ENCODE measurements around the gene GIMAP7. TPM values are rescaled to one million over a fixed set of nuclear protein-coding genes. Genes with fewer than 3 reads are reported as not detected.
"Not testable (repeated sequence)": the region's sequence is repeated elsewhere in the genome, so short reads cannot be mapped to it uniquely, and the experiment has no call there.

The GIMAP7 gene
- total RNA-seq, 3 donors from 2014 or later (not counting 1 experiment from before 2014, with no cell fraction given): 66.3 to 100 (median 67.6) TPM

DNA sequence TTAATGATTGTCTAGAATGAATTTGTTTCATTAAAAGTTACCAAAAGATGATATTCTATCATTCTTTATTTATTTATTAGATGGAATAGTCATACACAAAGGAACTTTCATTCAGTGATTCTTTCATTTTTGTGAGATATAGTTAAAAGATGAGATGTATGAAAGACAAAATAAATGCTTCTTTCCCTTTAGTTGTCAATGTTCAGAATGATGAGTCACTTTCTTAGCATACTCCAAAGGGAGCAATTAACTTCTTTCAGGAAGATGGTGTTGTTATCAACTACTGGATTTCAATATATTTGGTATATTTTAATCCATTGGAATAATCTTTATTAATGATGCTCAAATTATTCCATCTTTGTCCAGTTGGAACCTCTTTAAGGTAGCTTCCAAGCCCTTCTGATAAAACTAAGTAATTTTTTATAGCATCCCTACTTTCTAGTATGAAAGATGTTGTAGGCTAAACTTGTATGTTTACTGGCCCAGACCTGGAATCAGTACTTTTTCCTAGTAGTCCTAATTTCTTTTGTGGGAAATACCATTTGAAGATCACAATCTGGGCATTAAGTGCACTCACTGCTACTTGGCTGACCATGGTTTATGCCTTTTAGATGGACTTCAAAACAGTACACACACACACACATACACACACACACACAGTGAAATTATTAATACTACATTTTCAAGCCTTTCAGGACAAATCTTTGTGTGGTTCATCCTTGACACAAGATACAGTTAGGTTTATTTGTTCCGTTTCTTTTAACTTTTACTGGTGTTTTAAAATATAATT, 2.5 kb downstream of the GIMAP7 start:
- TF ChIP-seq, protein P1, sequence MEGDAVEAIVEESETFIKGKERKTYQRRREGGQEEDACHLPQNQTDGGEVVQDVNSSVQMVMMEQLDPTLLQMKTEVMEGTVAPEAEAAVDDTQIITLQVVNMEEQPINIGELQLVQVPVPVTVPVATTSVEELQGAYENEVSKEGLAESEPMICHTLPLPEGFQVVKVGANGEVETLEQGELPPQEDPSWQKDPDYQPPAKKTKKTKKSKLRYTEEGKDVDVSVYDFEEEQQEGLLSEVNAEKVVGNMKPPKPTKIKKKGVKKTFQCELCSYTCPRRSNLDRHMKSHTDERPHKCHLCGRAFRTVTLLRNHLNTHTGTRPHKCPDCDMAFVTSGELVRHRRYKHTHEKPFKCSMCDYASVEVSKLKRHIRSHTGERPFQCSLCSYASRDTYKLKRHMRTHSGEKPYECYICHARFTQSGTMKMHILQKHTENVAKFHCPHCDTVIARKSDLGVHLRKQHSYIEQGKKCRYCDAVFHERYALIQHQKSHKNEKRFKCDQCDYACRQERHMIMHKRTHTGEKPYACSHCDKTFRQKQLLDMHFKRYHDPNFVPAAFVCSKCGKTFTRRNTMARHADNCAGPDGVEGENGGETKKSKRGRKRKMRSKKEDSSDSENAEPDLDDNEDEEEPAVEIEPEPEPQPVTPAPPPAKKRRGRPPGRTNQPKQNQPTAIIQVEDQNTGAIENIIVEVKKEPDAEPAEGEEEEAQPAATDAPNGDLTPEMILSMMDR (IDR thresholded peaks at IDR 0.05): no peak
- ATAC-seq (no peak), DNase-seq (no peak)
- Mint-ChIP-seq H3K27me3 (ENCODE audit: low read depth in 2 of 2) (no peaks in the 10 kb centered on the region), H3K4me3 (peak overlapping the region; percentile 100), H3K9me3 (peaks cover 6 to 10% of the 10 kb centered on the region in 2 donors), H3K4me1 (peaks cover 51 to 54% of the 10 kb centered on the region in 2 donors), H3K27ac (peak overlapping the region; percentile 96 to 100), H3K36me3 (peaks cover 53% of the 10 kb centered on the region)
- Histone ChIP-seq H3K36me3 (ENCODE audit: control insufficient read depth, insufficient read depth, low read length) (peaks cover 29% of the 10 kb centered on the region), H3K4me3 (ENCODE audit: low read length) (peak overlapping the region; percentile 83), H3K9me3 (ENCODE audit: control insufficient read depth, insufficient read depth, low read length) (peaks cover 5% of the 10 kb centered on the region), H3K4me1 (ENCODE audit: control insufficient read depth, insufficient read depth, low read length) (peaks cover 25% of the 10 kb centered on the region), H3K27ac (ENCODE audit: low read length) (peak overlapping the region; percentile 73), H3K27me3 (ENCODE audit: control insufficient read depth, insufficient read depth, low read length) (no peaks in the 10 kb centered on the region)
- intact Hi-C loops (cut with micrococcal nuclease): loop anchor here (5.0 kb wide), 1 partner anchor 170 kb away; the partner anchor contains the start of gene GIMAP2
- no CpG with 5 or more reads among the region's 1 CpG for WGBS (ENCODE audit: insufficient coverage)

DNA sequence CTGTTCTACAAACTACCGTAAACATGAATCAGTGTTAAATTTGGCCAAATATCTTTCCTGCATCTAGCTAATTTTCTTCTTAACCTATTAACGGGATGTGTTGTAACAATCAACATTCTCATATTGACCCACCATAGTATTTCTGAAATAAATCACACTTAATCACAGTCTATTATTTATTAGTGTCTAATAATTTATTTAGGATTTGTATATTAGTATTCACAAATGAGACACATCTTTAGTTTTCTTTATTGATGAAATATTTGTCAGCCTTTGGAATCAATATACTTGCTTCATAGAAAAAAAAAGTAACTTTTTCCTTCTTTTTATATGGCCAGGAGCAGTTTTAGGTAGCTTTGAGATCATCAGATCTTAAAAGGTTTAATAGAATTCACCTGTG, 4.6 kb downstream of the GIMAP7 start:
- Histone ChIP-seq H3K4me3 (ENCODE audit: low read length) (peak overlapping the region; percentile 83), H3K4me1 (ENCODE audit: control insufficient read depth, insufficient read depth, low read length) (peaks cover 8% of the 10 kb centered on the region), H3K36me3 (ENCODE audit: control insufficient read depth, insufficient read depth, low read length) (peaks cover 29% of the 10 kb centered on the region), H3K27ac (ENCODE audit: low read length) (peak overlapping the region; percentile 73), H3K9me3 (ENCODE audit: control insufficient read depth, insufficient read depth, low read length) (peaks cover 19% of the 10 kb centered on the region), H3K27me3 (ENCODE audit: control insufficient read depth, insufficient read depth, low read length) (no peaks in the 10 kb centered on the region)
- 45% methylated on average over 2 of the region's 2 CpGs for WGBS (ENCODE audit: insufficient coverage)
- H3K4me1 Mint-ChIP-seq: peaks cover 31 to 34% of the 10 kb centered on the region in 2 donors
- no peak for DNase-seq
- H3K36me3 Mint-ChIP-seq: peaks cover 57% of the 10 kb centered on the region
- no peaks in the 10 kb centered on the region for H3K27me3 Mint-ChIP-seq (ENCODE audit: low read depth in 2 of 2)
- no peak for ATAC-seq
- H3K4me3 Mint-ChIP-seq: peak overlapping the region; percentile 100
- TF ChIP-seq, protein P1 (IDR thresholded peaks at IDR 0.05): no peak
- intact Hi-C loops (cut with micrococcal nuclease): loop anchor here (5.0 kb wide), 1 partner anchor 168 kb away; the partner anchor contains the start of gene GIMAP2
- H3K9me3 Mint-ChIP-seq: peaks cover 8 to 12% of the 10 kb centered on the region in 2 donors
- peak overlapping the region; percentile 96 to 100 for H3K27ac Mint-ChIP-seq

- 65% methylated on average over 8 of the region's 8 CpGs for WGBS (ENCODE audit: insufficient coverage)
- Mint-ChIP-seq H3K27ac (peak overlapping the region; percentile 96 to 100), H3K4me1 (peaks cover 28 to 32% of the 10 kb centered on the region in 2 donors), H3K9me3 (peaks cover 11 to 16% of the 10 kb centered on the region in 2 donors), H3K27me3 (ENCODE audit: low read depth in 2 of 2) (no peaks in the 10 kb centered on the region), H3K36me3 (peaks cover 58% of the 10 kb centered on the region), H3K4me3 (peak overlapping the region; percentile 100)
- peaks cover 29% of the 10 kb centered on the region for H3K36me3 ChIP-seq (ENCODE audit: control insufficient read depth, insufficient read depth, low read length)
- TF ChIP-seq, protein P1 (IDR thresholded peaks at IDR 0.05): no peak
- peaks cover 8% of the 10 kb centered on the region for H3K4me1 ChIP-seq (ENCODE audit: control insufficient read depth, insufficient read depth, low read length)
- DNase-seq (peak in 1 of 2 donors; percentile 54), ATAC-seq (no peak)
- intact Hi-C loops (cut with micrococcal nuclease): no loop called here
- H3K27ac ChIP-seq (ENCODE audit: low read length): peak overlapping the region; percentile 73
- H3K27me3 ChIP-seq (ENCODE audit: control insufficient read depth, insufficient read depth, low read length): no peaks in the 10 kb centered on the region
- peaks cover 20% of the 10 kb centered on the region for H3K9me3 ChIP-seq (ENCODE audit: control insufficient read depth, insufficient read depth, low read length)
- H3K4me3 ChIP-seq (ENCODE audit: low read length): peak overlapping the region; percentile 83
These were observed 5.5 kb downstream of the GIMAP7 start for GRCh38 chr7:150520145-150520544.

GRCh38 chr7:150522931-150523330, 8.3 kb downstream of the GIMAP7 start:
- H3K4me1 Mint-ChIP-seq: peaks cover 31 to 35% of the 10 kb centered on the region in 2 donors
- H3K27me3 Mint-ChIP-seq (ENCODE audit: low read depth in 2 of 2); intact Hi-C loops (cut with micrococcal nuclease); H3K4me3 Mint-ChIP-seq; ATAC-seq; H3K27ac ChIP-seq (ENCODE audit: low read length); DNase-seq; H3K27me3 ChIP-seq (ENCODE audit: control insufficient read depth, insufficient read depth, low read length); H3K4me1 ChIP-seq (ENCODE audit: control insufficient read depth, insufficient read depth, low read length); H3K4me3 ChIP-seq (ENCODE audit: low read length): not testable (repeated sequence)
- H3K36me3 Mint-ChIP-seq: peaks cover 74% of the 10 kb centered on the region
- 90% methylated on average over 6 of the region's 6 CpGs for WGBS (ENCODE audit: insufficient coverage)
- peaks cover 15 to 26% of the 10 kb centered on the region in 2 donors for H3K9me3 Mint-ChIP-seq
- peak overlapping the region; percentile 79 to 83 for H3K27ac Mint-ChIP-seq
- Histone ChIP-seq H3K36me3 (ENCODE audit: control insufficient read depth, insufficient read depth, low read length) (peaks cover 26% of the 10 kb centered on the region), H3K9me3 (ENCODE audit: control insufficient read depth, insufficient read depth, low read length) (peaks cover 20% of the 10 kb centered on the region)
